ENCODE measurements around the gene PCBD2.

- no peak for TF ChIP-seq EZH2 (IDR thresholded peaks at IDR 0.05; ENCODE audit: borderline replicate concordance, low read depth, low read length, severe bottlenecking)
- no peak for TF ChIP-seq CTCF (IDR thresholded peaks at IDR 0.05; ENCODE audit: borderline replicate concordance, extremely low read depth, low read length, poor library complexity, severe bottlenecking)
Observed at GRCh38 chr5:134965271-134965825, 60.4 kb downstream of the PCBD2 start.

All from DND-41 (cell line).